ENCODE data around the gene MSANTD1.

The MSANTD1 gene

DNA sequence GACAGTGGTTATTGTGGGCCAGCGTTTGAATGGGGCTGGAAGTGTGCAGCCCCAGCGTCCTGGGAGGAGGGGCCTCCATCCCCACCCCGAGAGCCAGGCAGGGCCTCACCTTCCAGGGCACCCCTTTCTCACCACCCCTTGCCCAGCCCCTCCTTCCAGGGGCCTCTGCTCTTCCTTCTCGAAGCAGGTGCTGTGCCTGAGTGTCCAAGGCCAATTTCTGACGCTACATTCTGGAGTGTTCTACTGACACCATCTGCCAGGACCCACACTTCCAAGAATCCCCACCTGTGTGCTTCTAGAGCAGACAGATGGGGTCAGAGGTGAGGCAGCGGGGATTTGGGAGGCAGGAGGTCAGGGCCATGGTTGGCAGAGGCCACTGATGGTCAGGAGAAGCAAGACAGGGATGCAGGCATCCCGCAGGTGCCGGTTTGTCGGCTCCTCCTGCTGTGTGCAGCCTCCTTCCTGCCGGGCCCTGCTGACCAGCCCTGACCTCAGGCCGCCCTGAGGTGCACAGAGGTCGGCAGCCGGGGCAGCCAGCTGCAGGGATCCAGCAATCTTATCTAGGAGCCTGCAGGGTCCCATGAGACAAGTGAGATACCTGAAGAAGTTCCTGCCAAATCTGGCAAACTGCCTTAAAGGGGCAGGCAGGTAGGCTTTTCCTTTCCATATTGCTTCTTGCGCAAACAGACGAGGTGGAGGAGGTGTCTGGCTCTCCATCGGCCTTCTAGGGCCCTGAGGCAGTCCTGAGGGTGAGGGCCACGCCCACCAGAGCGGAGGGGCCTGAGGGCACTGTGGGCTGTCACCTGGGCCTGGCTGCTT, 18.8 kb downstream of the MSANTD1 start:
- no peak for DNase-seq

DNA sequence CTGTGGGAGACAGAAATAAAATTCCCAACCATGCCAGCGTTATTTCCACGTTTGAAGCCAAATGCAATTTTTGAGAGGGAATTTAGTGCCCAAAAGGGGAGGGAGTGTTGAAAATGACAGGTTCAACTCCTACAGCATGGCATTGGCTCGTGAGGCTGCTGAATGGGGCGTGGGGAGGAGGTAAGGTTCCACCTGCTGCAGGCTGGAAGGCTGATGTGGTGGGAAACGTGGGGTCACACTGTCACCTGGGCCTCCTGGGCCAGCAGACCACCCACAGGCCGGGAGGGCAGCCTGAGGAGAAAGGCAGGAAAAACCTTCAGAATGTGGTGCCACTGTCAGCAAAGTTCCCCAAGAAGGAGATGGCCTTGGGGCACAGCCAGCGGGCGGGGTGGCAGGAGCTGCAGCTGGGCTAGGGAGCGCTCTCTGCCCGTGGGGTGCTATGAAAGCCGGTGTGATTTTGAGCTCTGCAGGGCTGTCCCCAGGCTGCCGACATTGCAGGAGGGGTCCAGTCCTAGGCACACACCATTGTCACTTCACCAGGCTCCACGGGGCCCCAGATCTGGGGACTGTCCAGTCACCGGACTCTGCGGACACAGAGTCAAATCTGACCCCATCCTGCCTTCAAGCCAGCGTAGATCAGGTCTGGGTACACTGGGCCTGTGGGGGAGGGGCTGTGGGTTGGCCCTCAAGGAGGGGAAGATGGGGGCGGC, 19.6 kb downstream of the MSANTD1 start:
- no peak for DNase-seq

DNA sequence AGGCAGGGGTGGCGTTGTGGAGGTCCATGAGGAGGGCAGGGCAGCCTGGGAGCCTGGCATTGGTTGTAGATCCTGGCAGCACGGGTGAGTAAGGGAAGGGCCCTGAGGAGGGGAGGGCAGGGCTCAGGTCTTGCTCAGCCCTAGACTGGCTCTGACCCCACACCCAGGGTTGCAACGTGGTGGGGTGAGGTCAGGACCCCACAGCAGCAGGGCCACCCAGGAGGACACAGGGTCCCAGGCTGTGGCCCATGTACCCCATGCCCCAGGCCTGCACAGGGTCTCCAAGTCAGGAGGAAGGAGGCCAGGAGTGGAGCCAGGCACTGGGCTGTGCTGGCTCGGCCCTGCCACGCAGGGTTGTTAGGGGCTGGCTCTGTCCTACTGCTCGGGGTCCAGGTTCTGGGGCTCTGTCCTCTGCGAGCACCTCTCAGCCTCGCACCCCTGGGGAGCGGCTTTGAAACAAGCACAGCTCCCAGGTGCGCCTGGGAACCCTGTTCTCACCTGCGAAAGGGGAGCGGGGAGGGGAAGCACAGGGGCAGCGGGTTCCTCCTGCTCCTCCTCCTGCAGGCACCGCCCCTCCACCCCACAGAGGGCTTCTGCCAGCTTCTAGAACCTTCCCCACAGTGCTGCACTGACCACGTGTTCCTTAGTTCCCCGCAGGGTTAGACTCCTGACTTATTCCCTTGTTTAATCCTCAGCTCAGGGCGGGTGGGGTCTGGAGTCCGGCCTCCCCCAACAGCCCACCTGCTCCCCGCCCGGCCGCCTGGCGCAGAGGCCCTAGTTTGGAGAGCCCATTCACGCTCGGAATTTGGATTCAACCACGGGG, 20.4 kb downstream of the MSANTD1 start:
- peak; percentile 14 for DNase-seq

DNA sequence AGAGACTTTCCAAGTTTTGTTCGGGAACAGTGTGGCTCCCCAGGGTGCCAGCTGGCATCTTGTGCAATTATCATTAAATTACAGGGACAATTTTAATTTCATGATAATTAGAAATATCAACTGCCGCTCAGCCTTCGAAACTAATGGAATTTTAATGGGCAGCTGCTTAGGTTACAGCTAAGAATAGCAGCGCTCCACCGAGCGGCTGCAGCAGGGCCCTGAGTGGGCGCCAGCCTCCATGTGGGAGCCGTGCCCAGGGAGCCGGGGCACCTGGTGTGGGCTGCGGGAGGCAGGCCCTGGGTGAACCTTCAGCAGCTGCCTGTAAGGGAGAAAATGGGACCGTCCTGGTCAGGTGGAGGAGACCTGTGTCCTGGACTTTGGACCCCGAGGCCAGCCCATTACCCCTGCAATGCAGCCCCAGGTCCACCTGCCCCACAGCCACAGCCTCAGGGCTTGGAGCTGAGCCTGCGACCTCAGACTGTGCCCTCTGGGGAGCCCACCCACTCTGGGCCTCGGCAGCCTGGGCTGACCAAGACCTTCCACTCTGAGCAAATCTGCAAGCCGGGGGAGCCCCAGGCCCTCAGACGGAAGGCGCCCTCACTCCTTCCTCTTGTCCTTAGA, 21.1 kb downstream of the MSANTD1 start:
- DNase-seq: peak; percentile 66

DNA sequence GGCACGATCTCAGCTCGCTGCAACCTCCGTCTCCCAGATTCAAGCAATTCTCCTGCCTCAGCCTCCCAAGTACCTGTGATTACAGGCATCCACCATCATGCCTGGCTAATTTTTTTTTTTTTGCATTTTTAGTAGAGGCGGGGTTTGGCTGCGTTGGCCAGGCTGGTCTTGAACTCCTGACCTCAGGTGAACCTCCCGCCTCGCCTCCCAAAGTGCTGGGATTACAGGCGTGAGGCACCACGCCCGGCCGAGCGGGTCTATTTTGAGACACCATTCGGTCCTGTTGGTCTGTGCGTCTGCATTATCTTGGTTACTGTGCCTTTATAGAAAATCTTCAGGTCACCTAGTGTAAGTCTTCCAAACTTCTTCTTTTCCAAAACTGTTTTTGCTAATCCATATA, 22.2 kb downstream of the MSANTD1 start:
- no peak for DNase-seq

DNA sequence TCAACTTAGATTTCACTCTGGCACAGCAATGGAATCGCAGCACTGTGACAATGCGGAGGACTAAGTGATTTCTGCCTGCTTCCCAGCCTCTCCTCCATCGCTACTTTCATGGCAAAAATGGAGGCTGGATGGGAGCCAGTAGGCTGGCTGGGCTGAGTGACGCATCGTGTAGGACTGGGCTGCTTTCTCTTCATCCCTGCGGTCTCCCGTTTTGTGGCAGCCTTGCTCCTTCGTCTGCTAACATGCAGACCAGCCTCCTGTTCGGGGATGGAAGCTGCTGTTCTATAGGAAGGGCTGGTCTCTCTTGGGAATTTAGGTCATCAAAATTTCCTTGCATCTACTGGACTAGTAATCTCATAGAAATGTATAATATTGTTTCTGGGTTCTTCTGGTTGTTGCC, 28.0 kb downstream of the MSANTD1 start:
- DNase-seq: no peak

DNA sequence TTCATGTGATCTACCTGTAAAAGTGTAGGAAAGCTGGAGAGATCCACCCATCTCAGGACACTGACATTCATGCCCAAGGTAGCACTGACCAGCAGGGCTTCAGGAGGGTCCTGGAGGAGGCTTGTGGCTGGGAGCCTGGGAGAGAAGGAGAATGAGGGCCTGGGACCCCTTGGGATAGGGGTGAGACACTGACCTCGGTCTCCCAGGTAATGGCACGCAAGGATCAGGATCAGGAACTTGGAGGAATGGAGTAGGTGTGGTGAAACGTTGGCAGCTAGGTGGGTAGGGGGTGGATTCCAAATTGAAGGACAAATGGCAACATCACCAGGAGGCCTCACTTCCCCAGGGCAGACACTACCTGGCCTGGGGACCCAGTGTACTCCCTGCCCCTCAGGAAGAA, 31.5 kb downstream of the MSANTD1 start:
- no peak for DNase-seq

DNA sequence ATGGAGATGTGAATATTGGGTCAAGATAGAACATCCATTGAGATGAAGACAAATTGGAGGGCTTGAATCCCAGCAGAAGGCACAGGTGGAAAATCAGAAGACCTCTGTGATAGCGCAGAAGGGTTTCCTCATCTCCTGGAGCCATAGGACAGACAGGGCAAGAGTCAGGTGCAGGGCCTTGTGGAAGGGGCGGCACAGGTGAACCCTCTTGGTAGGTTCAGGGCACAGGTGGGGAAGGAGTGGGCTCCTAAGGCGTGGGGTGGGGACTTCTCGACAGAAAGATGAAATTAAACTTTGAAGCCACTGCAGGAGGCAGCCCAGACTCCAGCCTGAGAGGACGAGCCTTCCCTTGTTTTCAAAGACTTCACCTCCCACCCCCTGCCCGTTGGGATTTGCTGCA, 34.5 kb downstream of the MSANTD1 start:
- no peak for DNase-seq

DNA sequence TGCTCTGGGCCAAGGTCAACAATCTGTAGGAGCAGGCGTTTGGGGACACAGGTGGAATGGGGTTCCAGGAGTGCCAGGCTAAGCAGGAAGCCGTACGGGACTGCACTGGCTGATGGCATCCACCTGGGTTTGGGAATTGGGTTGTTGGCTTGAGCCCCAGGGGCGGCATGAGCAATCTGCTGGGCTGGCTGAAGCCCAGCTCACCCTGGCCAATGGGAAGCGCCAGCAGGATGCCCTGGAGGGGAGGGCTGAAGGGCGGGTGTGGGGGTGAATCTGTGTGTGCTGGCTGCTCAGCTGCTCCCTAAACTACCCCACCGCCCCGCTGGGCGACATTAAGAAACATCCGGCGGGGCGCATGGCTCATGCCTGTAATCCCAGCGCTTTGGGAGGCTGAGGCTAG, 35.0 kb downstream of the MSANTD1 start:
- no peak for DNase-seq

DNA sequence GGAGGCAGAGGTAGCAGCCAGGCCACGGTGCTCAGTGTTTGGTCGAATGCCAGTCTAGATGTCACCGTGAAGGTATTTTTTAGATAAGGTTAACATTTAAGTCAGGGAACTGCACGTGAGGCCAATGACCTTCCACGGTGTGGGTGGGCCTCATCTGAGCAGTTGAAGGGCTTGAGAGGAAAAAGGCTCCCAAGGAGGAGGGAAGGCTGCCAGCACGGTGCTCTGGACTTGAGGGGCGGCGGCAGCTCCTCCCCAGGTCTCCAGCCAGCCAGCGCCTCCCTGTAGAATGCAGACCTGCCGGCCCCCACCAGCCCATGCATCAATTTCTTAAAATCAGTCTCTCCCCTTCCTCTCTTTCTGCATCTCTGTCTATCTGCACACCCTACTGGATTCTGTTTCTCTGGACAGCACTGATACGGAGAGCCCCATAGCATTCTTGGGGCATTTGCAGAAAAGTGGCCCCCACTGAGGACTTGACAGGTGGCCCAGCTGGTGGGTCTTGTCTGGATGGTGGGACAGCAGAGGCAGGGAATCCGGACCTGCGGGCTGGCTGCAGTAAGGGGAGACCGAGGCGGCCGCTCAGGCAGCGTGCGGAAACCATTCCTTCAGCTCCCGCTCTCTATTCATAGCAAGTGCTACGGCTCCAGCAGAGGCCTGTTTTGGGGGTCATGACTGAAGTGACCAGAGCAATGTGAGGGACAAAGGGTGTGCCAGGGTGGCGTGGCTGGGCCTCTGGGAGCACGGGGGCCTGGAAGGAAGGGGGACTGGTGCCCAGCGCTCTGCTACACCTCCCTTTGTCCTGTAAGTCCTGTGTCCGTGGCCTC, 36.0 kb downstream of the MSANTD1 start:
- DNase-seq: no peak

DNA sequence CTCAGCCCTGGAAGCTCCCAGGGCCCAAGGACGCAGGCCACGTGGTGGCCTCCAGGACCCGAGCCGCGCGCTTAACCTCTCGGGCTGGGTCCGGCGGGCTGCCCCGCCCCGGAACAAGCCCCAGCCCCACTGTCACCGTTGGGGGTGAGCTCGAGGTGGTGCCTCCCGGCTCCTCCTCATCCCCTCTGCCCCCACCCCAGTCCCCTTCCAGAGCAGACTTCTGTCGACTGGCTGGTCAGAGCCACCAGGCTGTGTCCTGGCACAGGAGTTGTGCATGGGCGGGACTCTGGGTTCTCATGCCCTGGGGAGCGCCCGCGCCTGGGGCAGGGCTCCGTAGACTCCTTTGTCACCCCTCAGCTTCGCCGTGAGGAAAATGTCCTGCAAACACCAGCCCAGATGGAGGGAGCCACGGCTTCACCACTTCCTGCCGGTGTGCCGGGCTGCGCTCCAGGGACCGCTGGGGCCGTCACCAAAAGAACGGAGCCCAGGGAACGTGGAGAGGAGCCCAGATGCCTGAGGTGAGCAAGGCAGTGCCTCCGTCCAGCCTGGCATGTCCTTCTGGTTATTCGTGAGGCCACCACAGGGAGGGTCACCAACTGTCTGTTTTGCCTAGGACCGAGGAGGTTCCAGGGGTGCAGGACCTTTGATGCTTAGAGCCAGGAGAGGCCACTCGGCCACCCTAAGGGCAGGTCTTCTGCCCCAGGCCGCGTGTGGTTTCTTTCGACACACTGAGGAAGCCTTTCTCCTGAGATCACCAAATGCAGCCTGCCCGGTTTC, 36.8 kb downstream of the MSANTD1 start:
- DNase-seq: no peak

DNA sequence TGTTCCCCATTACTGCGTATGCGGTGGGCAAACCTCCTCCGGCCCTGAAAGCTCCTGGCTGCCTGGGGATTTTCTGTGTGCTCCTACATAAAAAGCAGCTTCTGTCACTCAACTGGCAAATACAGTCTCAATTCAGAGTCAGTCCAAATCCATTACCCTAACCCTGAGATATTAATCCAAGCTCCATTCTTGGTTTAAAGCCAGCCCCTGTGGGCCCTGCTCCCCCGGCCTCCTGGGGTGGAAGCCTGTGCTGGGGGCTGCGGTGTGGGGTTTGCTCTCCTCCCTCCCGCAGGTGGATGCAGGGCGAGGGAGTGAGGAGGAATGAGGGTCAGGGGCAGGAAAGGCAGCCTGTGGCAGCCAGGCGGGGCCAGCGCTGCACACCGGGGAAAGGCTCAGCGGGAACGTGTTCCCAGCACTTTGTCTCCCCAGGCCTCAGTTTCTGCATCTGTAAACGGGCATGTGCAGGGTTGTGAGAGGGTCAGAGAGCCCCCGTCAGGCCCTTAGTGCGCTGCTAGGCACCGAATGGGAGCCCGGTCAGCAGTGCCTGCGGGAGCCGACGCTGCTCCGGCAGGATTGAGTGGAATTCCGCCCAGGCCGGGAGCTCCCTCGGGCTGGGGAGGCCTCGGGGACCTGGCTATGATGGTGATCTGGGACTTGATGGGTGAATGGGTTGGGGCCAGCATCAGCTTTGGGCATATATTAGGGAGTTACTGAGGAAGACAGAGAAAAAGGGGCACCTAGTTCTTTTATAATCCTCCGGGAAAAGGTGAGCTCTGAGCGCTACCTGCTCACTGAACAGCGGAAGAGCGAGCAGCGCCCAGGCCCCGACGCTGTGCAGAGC, 37.6 kb downstream of the MSANTD1 start:
- DNase-seq: no peak

DNA sequence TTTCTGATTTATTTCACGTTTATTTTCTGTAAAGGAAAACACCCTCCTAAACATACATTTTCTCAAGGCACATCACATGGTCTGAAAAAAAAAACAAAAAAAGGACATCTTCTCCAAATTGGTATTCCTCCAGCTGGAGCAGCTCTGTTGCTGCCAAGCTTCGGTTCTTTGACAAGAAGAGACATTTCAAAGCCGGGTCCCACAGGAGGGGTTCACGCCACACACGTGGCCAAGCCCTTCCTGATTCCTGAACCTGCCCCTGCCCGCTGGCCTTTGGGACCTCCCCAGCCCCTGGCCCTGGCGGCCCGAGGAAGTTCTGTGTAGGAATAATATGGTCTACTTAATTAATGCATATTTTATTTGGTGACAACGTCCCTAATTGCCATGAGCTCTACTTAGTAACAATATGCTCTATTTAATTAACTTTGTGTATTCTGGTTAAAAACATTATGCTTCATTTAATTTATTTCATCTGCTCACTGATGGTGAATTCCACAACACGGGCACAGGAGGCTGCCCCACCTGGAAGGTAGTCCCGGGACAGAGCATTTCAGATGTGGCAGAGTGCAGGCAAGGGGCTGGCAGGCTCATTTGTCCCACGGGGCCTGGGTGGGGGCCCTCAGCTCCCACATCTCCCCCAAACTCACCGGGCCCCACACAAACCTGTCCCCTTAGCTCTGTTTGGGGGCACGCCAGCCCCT, 38.5 kb downstream of the MSANTD1 start:
- no peak for DNase-seq

DNA sequence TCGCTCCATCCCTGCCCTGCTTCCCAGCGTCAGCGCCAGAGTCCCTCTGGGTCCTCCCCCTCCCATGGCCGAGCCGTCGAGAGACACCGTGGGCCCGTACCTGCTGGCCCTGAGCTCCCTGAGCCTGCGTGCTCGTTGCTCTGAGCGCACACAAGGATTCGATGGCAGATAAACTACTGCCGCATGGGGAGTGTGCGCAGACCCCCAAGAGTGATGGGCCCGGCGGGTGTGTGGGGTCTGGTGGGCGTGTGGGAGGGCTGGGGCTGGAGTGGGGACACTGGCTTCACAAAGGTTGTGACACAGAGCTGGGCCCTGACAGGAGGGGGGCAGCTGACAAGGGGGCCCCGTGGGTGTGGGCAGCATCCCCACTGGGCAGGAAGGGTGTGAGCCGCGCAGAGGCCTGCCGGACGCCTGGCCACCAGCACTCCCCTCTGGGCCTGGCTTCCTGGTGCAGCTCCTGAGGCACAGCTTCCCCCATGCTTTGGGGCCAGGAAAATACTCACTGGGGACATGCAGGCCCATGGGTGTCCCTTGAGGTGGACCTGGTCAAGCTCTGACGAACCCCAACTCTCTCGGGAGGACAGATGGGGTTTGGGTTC, 39.1 kb downstream of the MSANTD1 start:
- no peak for DNase-seq

DNA sequence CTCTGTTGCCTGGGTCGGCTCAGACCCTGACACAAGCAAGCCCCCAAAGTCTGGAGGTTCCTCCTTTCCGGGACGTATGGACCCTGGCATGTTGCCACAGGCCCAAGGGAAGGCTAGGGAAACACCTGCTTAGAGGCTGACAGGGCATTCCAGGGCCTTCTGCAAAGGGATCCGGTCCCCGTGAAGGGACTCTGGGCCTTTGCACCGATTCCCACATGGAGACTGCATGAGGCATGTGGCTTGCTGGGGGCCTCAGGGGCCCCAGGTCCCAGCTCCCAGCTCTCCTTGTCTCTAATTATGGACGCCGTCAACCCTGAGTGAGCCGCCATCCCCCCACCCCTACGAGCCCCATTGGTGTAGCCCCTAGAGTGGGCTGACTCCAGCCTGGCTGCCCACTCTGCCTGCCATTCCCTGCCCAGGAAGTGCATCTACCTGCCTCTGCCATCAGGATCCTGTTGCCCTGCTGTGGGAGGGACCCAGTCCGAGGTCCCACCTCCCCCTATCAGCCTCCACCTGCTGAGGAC, 39.7 kb downstream of the MSANTD1 start:
- no peak for DNase-seq

DNA sequence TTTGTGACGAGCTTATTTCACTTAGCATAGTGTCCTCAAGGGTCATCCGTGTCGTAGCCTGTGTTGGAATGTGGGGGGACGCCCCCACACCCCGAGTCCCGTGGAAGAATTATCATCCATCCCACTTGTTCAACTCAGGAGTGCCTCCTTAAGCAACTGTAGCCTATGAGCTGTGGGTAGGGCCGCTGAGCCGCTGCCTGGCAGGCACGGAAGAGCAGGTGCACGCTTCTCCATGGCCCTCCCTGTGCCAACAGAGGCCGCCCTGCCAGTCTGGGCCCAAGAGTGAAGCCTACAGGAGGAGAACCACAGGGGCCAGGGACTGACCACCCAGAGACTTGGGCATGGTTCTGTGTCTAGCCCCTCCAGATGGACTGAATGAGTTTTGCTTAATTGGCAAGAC, 41.5 kb downstream of the MSANTD1 start:
- DNase-seq: no peak

DNA sequence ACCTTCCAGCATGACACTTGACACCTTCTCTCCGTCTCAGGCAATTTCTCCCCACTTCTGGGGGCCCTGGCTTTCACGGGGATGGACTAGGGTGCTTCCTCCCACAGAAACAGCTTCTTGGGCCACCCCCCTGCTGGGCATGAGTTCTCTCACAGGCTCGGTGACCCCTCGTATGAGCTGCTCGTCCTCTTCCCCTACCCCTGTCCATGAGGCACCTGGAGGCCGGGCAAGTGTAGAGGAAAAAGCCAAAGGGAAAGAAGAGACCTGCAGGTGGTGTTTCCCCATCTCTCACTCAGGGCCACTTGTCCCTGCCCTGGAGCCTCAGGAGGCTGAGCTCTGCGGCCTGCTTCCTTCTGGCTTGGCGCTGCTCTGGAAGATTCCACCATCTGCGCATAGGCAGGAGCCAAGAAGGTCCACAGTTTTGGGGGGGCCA, 41.9 kb downstream of the MSANTD1 start:
- no peak for DNase-seq

DNA sequence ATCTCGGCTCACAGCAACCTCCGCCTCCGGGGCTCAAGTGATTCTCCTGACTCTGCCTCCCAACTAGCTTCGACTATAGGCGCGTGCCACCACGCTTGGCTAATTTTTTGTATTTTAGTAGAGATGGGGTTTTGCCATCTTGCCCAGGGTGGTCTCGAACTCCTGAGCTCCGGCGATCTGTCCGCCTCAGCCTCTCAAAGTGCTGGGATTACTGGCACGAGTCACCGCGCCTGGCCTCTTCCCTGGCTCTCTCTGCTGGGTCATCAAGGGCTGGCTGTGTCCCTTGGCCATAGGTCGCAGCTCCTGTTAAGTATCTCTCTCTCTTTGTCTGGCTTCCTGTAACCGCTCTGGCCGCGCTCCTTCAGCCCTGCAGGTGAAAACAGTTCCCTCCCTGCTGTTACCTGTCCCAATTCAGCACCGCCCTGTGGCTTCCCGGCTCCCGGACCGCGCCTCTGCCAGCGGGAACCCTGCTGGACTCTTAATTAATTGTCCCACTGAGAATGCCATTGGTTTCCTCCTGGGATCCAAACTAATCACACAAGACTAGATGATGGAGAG, 42.5 kb downstream of the MSANTD1 start:
- DNase-seq: no peak

Data from NCI-H1105 (cell line).